Panc1 (cell line): Measurements from ENCODE around the gene DNMT3A.

ENCODE experiments used
- CTCF ChIP-seq: fragments of 450-650 bp; IDR thresholded peaks from 2 replicates; pipeline ENCODE4 v1.5.1; 2017; ENCODE audit warnings: mild to moderate bottlenecking
- POLR2AphosphoS5 ChIP-seq: IDR thresholded peaks from 2 replicates; pipeline ENCODE4 v1.6.1; 2012; ENCODE audit warnings: mild to moderate bottlenecking, low read depth, low read length, moderate library complexity
- REST ChIP-seq, 2 experiments: IDR thresholded peaks; 2 replicates each; pipeline ENCODE4 v1.6.1; 2011 to 2012; ENCODE audit warnings: low read depth in 2 of 2, control low read depth in 1 of 2, low read length in 1 of 2, mild to moderate bottlenecking in 1 of 2, moderate library complexity in 1 of 2; ENCODE audit not compliant: insufficient read depth in 1 of 2
- SIN3A ChIP-seq: IDR thresholded peaks from 2 replicates; pipeline ENCODE4 v1.6.1; 2012; ENCODE audit warnings: low read depth, mild to moderate bottlenecking, low read length, moderate library complexity, borderline replicate concordance; ENCODE audit not compliant: insufficient read depth
- TCF7L2 ChIP-seq: IDR thresholded peaks from 2 replicates; pipeline ENCODE4 v1.6.1; 2011; ENCODE audit warnings: mild to moderate bottlenecking, low read depth, low read length, inconsistent platforms

GRCh38 chr2:25257931-25258846 is 83.5 kb downstream of the DNMT3A start:
- TF ChIP-seq CTCF (no peak), REST (IDR thresholded peaks at IDR 0.05; ENCODE audit: insufficient read depth in 1 of 2, low read depth in 2 of 2, low read length in 1 of 2) (no peak), TCF7L2 (no peak), POLR2AphosphoS5 (no peak), SIN3A (no peak)
